Heart right ventricle (tissue), 16 donors: Measurements from ENCODE around the gene PRKAG1. TPM values are rescaled to one million over a fixed set of nuclear protein-coding genes. Genes with fewer than 3 reads are reported as not detected.
A peak's percentile ranks its signal among the peaks of the same experiment; 100 is the strongest.

ENCODE experiments used
- ATAC-seq, 8 donors: fragments of 200-7000 bp; cut with Tn5 transposase; one replicate each; pipeline ENCODE4 v1.9.1; 2020; ENCODE audit warnings: mild to moderate bottlenecking in 8 of 8, moderate library complexity in 8 of 8, moderate number of reproducible peaks in 1 of 8
- DNase-seq, 2 donors: peaks; one replicate each; pipeline ENCODE4 v3.0.0-alpha.2; 2020
- H3K27ac ChIP-seq, 10 donors: fragments of 200-600 bp; sonication (generic) in 2 of 10; one replicate each; pipeline versions ENCODE4 v1.5.0 to v1.8.0; 2020 to 2022; ENCODE audit warnings: mild to moderate bottlenecking in 3 of 10
- H3K27me3 ChIP-seq, 7 donors: fragments of 200-600 bp; one replicate each; pipeline ENCODE4 v1.8.0; 2021 to 2022; ENCODE audit warnings: mild to moderate bottlenecking in 2 of 7
- H3K36me3 ChIP-seq, 9 donors: fragments of 200-600 bp; sonication (generic) in 1 of 9; one replicate each; pipeline versions ENCODE4 v1.5.0 to v1.8.0; 2020 to 2022; ENCODE audit warnings: mild to moderate bottlenecking in 2 of 9
- H3K4me1 ChIP-seq, 9 donors: fragments of 200-600 bp; sonication (generic) in 1 of 9; one replicate each; pipeline versions ENCODE4 v1.5.0 to v1.8.0; 2020 to 2022; ENCODE audit warnings: mild to moderate bottlenecking in 4 of 9
- H3K4me3 ChIP-seq, 10 donors: fragments of 200-600 bp; sonication (generic) in 2 of 10; one replicate each; pipeline versions ENCODE4 v1.5.0 to v1.8.0; 2020 to 2022; ENCODE audit warnings: mild to moderate bottlenecking in 7 of 10, moderate library complexity in 2 of 10
- H3K9me3 ChIP-seq, 11 donors: fragments of 200-600 bp in 10 of 11; sonication (generic) in 2 of 11; one replicate each; pipeline versions ENCODE4 v1.5.0 to v1.8.0; 2013 to 2022; ENCODE audit warnings: mild to moderate bottlenecking in 2 of 11, control low read depth in 1 of 11, moderate library complexity in 1 of 11
- CTCF ChIP-seq, 9 donors: fragments of 200-600 bp; sonication (generic) in 2 of 9; IDR thresholded peaks; one replicate each; pipeline versions ENCODE4 v1.5.0 to v1.8.0; 2021 to 2022; ENCODE audit warnings: antibody characterized with exemption in 9 of 9, mild to moderate bottlenecking in 5 of 9, moderate library complexity in 1 of 9
- WGBS, 2 donors: extraction: QIAGEN DNeasy Blood & Tissue Kit; methylation state at CpG; one replicate each; pipeline ENCODE4 v1.1.7; 2013; ENCODE audit warnings: inconsistent platforms in 1 of 2; 5-methylcytosine and 5-hydroxymethylcytosine counted together
- intact Hi-C, 10 donors: fragments of 100-400 bp; cut with DNase I; formaldehyde crosslinking; loops; one replicate each; pipeline versions ENCODE4 v1.11.1 to v1.14.2; 2022
- polyA plus RNA-seq, 2 donors: library from polyadenylated mRNA; stranded (reverse); fragments of 200-250 nt; gene quantifications; one replicate each; pipeline ENCODE4 v1.2.3, GENCODE V29; 2013
- total RNA-seq, 10 donors: library from RNA; stranded (reverse); fragmentation: NEBNext Ultra II Directional in 3 of 10; extraction: Animal tissue kit (Norgen Biotek cat#: 25700) in 3 of 10; gene quantifications; one replicate each; pipeline versions ENCODE4 v1.2.1 to v1.2.4, GENCODE V29; 2021 to 2023
- donor health status: Arrhythmogenic right ventricular cardiomyopathy.
- donor health status: ischemic (EF 13 %, LVEDD 7.1; RV severe dilation, severe dysfunction).
- donor health status: healthy with polysubstance abuse.
- donor health status: DM: no; HTN: yes; CAD: no.
- donor health status: DM: no; HTN: no; CAD: no.
- donor health status: ischemic (EF 25% LVEDD 6.9; RV normal size, moderate dysfunction).
- donor health status: ischemic (EF 25% LVEDD 5.7; RV mildly dilated, moderate dysfunction).
- donor health status: healthy.
- donor health status: DM: yes; HTN: yes; CAD: no.
- donor health status: Ischemic cardiomyopathy.
- donor health status: ischemic (EF 35%, LVEDD 5.7; RV mildly dilated, moderate dysfunction).
- donor health status: nonischemic (EF 11% LVEDD 7.7; RV severe dilation, severe dysfunction).
- donor health status: DM: yes; HTN: yes; CAD: no.
- donor health status: PGD.
- donor health status: ischemic (EF 29% LVEDD 5.4; RV normal size, mild dysfunction).
- donor health status: nonischemic (EF 23%, LVEDD 6.1; RV moderate dilation, normal function).

The PRKAG1 gene
- total and polyA plus RNA-seq, 12 donors, result 71.0 to 110 (median 95.6) TPM

DNA sequence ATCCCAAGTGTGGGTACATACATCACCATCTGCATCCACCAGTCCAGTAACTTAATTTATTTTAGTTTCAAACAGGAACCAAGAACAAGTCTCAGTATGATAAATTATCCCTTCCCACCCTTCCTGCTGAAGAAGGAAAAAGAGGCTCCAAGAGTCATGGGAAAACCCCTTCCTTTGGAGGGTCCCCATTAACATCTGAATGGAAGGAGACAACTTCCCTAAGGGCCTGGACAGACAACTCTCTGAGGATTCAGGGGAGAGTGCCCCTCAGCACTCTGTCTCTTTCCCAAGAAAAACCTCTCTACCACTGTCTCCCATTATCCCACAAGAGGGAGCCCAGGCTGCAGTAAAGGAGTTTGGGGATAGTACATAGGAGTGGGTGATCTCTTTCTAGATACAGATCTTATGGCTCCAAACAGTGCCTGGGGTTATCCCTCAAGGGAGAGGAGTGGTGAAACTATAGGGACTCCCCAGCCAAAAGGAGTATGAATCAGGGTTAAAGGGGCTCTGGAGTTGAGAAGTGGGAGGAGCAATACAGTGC is 53.2 kb downstream of the PRKAG1 start:
- Histone ChIP-seq H3K27me3 (peaks cover 3 to 37% (median 23%) of the 10 kb centered on the region in 7 donors), H3K36me3 (no peaks in the 10 kb centered on the region), H3K4me1 (peaks cover 0 to 11% (median 7%) of the 10 kb centered on the region in 9 donors), H3K27ac (no peak overlapping the region), H3K9me3 (no peaks in the 10 kb centered on the region), H3K4me3 (no peak overlapping the region)
- intact Hi-C loops, result no loop called here
- DNase-seq (no peak), ATAC-seq (no peak)
- TF ChIP-seq CTCF (IDR thresholded peaks at IDR 0.05), result peak in 4 of 9 donors; percentile 11 to 35 (median 24)

GRCh38 chr12:48961801-48962200 is 56.8 kb downstream of the PRKAG1 start:
- no peak for DNase-seq

DNA sequence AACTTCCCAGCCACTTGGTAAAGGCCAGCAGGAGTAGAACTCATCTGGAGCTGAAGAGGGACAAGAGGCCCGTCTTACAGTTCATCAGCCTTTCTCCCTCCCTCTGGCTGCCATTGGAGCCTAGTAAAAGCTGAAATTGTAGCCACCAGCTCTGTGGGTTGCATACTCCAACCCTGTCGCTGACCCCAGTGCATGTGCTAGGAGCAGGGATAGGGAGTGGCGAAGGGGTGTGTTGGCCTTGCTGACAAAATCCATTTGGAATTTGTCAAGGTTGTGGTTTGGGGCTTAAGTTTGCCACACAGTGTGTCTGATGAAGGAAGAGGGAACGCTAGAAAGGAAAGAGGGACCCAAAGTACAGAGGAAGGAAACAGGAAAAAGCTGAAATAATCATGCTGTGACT is 57.2 kb downstream of the PRKAG1 start:
- H3K27me3 ChIP-seq, result peaks cover 0 to 24% (median 4%) of the 10 kb centered on the region in 7 donors
- no peaks in the 10 kb centered on the region for H3K9me3 ChIP-seq
- WGBS, 2 donors, result 43 to 60% methylated on average over 4 of the region's 4 CpGs
- H3K36me3 ChIP-seq, result no peaks in the 10 kb centered on the region
- intact Hi-C loops, result no loop called here
- ATAC-seq, result no peak
- H3K4me1 ChIP-seq, result peaks cover 0 to 13% (median 5%) of the 10 kb centered on the region in 9 donors
- no peak for TF ChIP-seq CTCF (IDR thresholded peaks at IDR 0.05)
- no peak for DNase-seq
- no peak overlapping the region for H3K27ac ChIP-seq
- H3K4me3 ChIP-seq, result no peak overlapping the region

More at GRCh38 chr12:48961801-48962200, 56.8 kb downstream of the PRKAG1 start:
- H3K27ac ChIP-seq, result no peak overlapping the region
- no peak overlapping the region for H3K4me3 ChIP-seq
- H3K27me3 ChIP-seq, result peaks cover 0 to 24% (median 4%) of the 10 kb centered on the region in 7 donors
- H3K9me3 ChIP-seq, result no peaks in the 10 kb centered on the region
- peaks cover 0 to 13% (median 5%) of the 10 kb centered on the region in 9 donors for H3K4me1 ChIP-seq
- intact Hi-C loops, result no loop called here
- ATAC-seq, result no peak
- TF ChIP-seq CTCF (IDR thresholded peaks at IDR 0.05), result no peak
- no peaks in the 10 kb centered on the region for H3K36me3 ChIP-seq

GRCh38 chr12:48960834-48961233 is 57.7 kb downstream of the PRKAG1 start:
- TF ChIP-seq CTCF (IDR thresholded peaks at IDR 0.05), result no peak
- Histone ChIP-seq H3K36me3 (no peaks in the 10 kb centered on the region), H3K27me3 (peaks cover 0 to 24% (median under 1%) of the 10 kb centered on the region in 7 donors), H3K27ac (no peak overlapping the region), H3K9me3 (no peaks in the 10 kb centered on the region), H3K4me1 (peaks cover under 1 to 18% (median 10%) of the 10 kb centered on the region in 9 donors), H3K4me3 (no peak overlapping the region)
- DNase-seq (no peak), ATAC-seq (no peak)
- intact Hi-C loops, result no loop called here
- whole genome bisulfite sequencing, 2 donors, result 69 to 70% methylated on average over 3 of the region's 3 CpGs
